Ishikawa (cell line): Measurements from ENCODE around the gene NTM.

Experiments used
- CREB1 ChIP-seq: IDR thresholded peaks from 2 replicates; pipeline ENCODE4 v1.6.1; 2012; ENCODE audit warnings: low read depth
- EP300 ChIP-seq: IDR thresholded peaks from 2 replicates; pipeline ENCODE4 v1.6.1; 2012; ENCODE audit warnings: borderline replicate concordance
- NFIC ChIP-seq: IDR thresholded peaks from 2 replicates; pipeline ENCODE4 v1.6.1; 2012
- RAD21 ChIP-seq: IDR thresholded peaks from 2 replicates; pipeline ENCODE4 v1.6.1; 2012; ENCODE audit warnings: low read depth
- TAF1 ChIP-seq: IDR thresholded peaks from 2 replicates; pipeline ENCODE4 v1.6.1; 2012; ENCODE audit warnings: low read depth, mild to moderate bottlenecking
- TEAD4 ChIP-seq: IDR thresholded peaks from 2 replicates; pipeline ENCODE4 v1.6.1; 2012
- YY1 ChIP-seq: IDR thresholded peaks from 2 replicates; pipeline ENCODE4 v1.6.1; 2012; ENCODE audit warnings: low read depth
- TF ChIP-seq, protein P1 (sequence below): IDR thresholded peaks from 2 replicates; pipeline ENCODE4 v1.6.1; 2012; ENCODE audit warnings: low read depth, mild to moderate bottlenecking
- TF ChIP-seq, protein P2 (sequence below): IDR thresholded peaks from 2 replicates; pipeline ENCODE4 v1.6.1; 2012

DNA sequence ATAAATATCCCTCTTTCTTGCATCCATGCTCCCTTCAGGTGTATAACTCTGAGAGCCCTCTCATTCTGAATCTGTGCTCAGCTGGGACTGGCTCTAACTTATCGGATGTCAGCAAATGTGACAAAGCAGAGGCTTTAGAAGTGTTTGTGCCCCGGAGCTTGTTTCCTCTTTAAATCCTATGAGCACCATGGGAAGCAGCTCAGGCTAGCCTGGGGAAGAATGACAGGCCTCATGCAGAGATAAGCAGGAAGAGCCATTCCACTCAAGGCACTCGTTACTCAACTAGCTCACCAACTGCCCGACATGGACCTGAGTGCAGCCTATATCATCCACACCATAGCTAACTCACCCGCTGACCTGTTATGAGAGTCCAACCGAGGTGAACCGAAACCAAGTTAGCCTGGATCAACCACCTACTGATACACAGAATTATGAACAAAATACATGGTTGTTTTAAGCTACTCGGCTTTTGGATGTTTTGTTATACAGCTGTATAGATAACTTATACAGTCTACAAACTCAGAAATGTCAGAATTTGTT, 990.7 kb downstream of the NTM start:
- TF ChIP-seq RAD21 (no peak), EP300 (no peak), TEAD4 (no peak), TAF1 (no peak), NFIC (no peak), YY1 (no peak), CREB1 (no peak)
- TF ChIP-seq, protein P1, sequence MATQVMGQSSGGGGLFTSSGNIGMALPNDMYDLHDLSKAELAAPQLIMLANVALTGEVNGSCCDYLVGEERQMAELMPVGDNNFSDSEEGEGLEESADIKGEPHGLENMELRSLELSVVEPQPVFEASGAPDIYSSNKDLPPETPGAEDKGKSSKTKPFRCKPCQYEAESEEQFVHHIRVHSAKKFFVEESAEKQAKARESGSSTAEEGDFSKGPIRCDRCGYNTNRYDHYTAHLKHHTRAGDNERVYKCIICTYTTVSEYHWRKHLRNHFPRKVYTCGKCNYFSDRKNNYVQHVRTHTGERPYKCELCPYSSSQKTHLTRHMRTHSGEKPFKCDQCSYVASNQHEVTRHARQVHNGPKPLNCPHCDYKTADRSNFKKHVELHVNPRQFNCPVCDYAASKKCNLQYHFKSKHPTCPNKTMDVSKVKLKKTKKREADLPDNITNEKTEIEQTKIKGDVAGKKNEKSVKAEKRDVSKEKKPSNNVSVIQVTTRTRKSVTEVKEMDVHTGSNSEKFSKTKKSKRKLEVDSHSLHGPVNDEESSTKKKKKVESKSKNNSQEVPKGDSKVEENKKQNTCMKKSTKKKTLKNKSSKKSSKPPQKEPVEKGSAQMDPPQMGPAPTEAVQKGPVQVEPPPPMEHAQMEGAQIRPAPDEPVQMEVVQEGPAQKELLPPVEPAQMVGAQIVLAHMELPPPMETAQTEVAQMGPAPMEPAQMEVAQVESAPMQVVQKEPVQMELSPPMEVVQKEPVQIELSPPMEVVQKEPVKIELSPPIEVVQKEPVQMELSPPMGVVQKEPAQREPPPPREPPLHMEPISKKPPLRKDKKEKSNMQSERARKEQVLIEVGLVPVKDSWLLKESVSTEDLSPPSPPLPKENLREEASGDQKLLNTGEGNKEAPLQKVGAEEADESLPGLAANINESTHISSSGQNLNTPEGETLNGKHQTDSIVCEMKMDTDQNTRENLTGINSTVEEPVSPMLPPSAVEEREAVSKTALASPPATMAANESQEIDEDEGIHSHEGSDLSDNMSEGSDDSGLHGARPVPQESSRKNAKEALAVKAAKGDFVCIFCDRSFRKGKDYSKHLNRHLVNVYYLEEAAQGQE, result no peak
- TF ChIP-seq, protein P2, sequence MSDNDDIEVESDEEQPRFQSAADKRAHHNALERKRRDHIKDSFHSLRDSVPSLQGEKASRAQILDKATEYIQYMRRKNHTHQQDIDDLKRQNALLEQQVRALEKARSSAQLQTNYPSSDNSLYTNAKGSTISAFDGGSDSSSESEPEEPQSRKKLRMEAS, result no peak
